Sigmoid colon (tissue), 3 donors: ENCODE results near the gene WNT1.

Source experiments
- CTCF ChIP-seq, 4 experiments: fragments of 450-650 bp in 3 of 4; fragments of 200-600 bp in 1 of 4; IDR thresholded peaks; one replicate each; pipeline ENCODE4 v1.5.1; 2016 to 2019; ENCODE audit warnings: antibody characterized with exemption in 4 of 4, mild to moderate bottlenecking in 3 of 4, moderate library complexity in 2 of 4
- POLR2A ChIP-seq, 2 donors: fragments of 450-650 bp; IDR thresholded peaks; one replicate each; pipeline ENCODE4 v1.6.1; 2016; ENCODE audit warnings: antibody characterized with exemption in 2 of 2, mild to moderate bottlenecking in 2 of 2, moderate library complexity in 2 of 2

GRCh38 chr12:48954841-48955501 lies 23.2 kb upstream of the WNT1 start:
- TF ChIP-seq POLR2A (IDR thresholded peaks at IDR 0.05), result no peak
- TF ChIP-seq CTCF (IDR thresholded peaks at IDR 0.05), result no peak
